Fibroblast of peridontal ligament (primary cell): Measurements from ENCODE around the gene HPDL.
A peak's percentile ranks its signal among the peaks of the same experiment; 100 is the strongest.
"Not testable (repeated sequence)": the region's sequence is repeated elsewhere in the genome, so short reads cannot be mapped to it uniquely, and the experiment has no call there.

ENCODE experiments used
- DNase-seq: peaks from one replicate; pipeline ENCODE4 v3.0.0-alpha.2; 2010; ENCODE audit errors: extremely low read depth

The HPDL gene

DNA sequence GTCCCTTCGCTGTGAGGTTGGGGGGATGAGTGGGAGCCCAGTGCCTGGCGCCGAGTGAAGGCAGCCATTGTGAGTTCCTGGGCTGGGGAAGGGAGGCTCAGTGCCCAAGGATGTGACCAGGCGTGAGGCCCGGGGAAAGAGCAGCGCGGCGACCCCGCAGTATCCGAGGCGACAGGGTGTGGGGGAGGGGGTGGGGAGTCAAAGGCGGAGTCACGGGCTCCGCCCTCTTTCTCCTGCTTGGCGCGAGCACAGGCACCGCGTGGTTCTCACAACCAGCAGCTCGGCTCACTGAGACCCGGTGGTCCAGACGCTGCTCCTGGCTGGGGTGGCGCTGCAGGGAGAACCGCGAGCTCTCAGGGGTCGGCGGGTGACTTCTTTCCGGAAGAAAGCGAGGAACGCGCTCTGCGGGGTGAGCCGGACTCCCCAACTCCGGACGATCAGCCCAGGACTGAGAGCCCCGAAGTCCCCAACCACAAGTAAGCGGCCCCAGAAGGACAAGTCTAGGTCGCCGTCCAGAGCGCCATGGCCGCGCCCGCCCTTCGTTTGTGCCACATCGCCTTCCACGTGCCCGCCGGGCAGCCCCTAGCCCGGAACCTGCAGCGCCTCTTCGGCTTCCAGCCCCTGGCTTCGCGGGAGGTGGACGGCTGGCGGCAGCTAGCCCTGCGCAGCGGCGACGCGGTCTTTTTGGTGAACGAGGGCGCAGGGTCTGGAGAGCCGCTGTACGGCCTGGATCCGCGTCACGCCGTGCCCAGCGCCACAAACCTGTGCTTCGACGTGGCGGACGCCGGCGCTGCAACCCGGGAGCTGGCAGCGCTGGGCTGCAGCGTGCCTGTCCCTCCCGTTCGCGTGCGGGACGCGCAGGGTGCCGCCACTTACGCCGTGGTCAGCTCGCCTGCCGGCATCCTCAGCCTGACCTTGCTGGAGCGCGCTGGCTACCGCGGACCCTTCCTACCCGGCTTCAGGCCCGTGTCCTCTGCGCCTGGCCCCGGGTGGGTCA, at the start of gene HPDL:
Gene HPDL (plus strand): TSS at position 269 of the 997 bp plus-strand sequence. CDS start 254 bp downstream, at position 523.
- DNase-seq: peak; percentile 32

DNA sequence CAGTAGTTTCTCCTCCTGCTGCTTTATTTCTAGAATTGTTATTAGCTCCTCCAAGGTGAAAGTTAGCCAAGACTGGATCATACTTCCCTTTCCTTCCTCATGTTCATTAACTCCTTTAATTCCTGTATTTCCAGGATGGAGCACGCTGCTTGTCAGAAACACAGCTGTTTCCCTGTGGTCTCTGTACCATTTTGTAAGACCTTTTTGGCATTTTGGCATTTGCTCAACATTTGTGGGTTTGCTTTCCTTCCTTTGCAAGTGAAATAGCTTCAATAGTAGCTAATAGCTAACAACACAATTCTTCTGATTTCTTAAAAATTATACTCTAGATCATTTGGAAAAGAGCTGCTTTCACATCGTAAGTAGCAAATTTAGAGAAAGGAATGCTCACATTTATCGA, 44.3 kb upstream of the HPDL start:
- DNase-seq: no peak

- DNase-seq: not testable (repeated sequence)
Observed at GRCh38 chr1:45284858-45285257, 41.8 kb upstream of the HPDL start.

DNA sequence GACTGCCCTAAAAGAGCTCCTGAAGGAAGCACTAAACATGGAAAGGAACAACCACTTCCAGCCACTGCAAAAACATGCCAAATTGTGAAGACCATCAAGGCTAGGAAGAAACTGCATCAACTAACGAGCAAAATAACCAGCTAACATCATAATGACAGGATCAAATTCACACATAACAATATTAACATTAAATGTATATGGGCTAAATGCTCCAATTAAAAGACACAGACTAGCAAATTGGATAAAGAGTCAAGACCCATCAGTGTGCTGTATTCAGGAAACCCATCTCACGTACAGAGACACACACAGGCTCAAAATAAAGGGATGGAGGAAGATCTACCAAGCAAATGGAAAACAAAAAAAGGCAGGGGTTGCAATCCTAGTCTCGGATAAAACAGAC, 40.2 kb upstream of the HPDL start:
- DNase-seq: not testable (repeated sequence)

DNA sequence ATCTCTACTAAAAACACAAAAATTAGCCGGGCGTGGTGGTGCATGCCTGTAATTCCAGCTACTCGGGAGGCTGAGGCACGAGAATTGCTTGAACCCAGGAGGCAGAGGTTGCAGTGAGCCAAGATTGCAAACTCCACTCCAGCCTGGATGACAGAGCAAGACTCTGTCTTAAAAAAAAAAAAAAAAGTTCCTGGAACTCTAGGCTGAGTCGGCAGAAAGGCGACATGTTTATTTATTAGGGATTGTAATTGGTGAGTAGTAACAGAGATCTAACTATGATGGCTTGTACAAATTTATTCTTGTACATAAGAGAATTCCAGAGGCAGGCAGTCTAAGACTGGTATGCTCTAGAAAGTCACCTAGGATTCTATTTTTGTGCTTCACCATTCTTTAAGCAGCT, 35.7 kb upstream of the HPDL start:
- DNase-seq: not testable (repeated sequence)

GRCh38 chr1:45291716-45292115, 35.0 kb upstream of the HPDL start:
- DNase-seq: no peak

DNA sequence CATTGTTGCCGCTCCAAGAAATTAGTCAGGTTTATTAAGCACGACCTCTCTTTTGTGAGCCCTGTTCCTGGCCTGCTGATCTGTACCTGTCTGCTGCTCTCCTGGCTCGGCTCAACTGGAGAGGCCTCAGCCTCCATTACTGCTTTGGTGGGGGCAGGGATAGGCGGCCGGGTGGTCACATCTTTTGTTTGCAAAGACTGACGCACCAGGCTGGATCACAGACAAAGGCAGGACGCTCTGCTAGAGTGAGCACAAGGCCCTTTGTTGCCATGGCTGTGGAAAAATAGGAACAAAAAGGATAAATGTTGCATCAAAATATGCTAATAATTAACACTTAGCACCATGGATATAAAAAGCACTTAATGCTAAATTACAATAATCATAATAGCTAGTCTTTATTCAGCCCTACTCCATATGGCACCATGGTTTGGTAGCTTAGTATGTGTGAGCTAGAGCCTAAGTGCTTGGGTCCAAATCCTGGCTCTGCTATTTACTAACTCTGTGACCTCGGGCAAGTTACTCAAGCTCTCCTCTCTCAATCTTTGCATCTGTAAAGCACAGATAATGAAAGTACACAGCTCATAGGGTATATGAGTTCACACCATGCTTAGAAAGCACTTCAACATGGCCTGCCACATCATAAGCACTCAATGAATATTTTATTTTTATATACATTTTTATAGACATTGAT, 28.9 kb upstream of the HPDL start:
- no peak for DNase-seq

DNA sequence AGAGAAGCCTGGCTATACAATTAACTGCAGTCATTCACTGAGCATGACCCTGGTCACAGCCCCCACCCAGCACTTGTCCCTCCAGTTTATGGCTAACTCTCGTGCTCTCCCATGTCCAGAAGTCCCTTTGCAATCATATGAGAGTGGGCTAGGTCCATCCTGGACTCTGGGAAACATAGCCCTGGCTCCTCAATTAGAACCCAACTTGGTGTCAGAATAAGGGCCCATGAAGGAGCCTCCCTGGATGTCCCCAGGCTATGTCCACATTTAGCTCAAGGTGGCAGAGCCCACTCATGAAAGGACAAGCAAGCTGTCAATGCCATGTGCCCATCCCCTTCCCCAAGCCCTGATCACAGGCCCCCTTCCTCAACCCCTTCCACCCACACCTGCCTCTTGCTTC, 27.4 kb upstream of the HPDL start:
- DNase-seq: no peak

DNA sequence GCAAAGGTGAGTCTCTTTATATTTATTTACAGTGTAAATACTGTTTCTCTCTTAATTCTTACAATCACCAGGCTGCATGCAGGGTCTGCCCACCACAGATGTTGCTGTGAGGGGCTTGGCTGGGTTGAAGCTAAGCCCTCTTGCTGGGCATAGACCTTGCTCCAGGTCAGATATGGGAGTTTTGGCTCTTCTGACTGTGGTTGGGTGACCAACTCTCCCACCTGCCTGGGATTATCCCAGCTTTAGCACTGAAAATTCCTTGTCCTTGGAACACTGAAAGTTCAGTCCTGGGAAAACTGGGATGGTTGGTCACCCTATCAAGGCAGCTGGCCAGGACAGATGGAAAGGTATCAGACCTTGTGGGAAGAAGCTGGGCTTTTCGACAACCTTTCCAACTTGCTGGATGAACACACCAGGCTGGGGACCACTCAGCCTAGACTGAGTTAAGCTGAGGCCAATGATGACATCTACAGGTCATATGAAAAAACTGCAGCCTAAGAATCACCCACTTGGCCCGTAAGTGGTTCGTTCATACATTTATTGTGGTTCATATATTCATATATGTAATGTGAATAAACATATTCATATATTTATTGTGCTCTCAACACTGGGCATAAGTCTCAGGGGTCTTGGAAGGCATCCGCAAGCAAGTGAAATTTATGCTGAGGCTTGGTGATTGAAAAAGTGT, 26.6 kb upstream of the HPDL start:
- peak; percentile 87 for DNase-seq

GRCh38 chr1:45300669-45300997, 26.1 kb upstream of the HPDL start:
- no peak for DNase-seq

DNA sequence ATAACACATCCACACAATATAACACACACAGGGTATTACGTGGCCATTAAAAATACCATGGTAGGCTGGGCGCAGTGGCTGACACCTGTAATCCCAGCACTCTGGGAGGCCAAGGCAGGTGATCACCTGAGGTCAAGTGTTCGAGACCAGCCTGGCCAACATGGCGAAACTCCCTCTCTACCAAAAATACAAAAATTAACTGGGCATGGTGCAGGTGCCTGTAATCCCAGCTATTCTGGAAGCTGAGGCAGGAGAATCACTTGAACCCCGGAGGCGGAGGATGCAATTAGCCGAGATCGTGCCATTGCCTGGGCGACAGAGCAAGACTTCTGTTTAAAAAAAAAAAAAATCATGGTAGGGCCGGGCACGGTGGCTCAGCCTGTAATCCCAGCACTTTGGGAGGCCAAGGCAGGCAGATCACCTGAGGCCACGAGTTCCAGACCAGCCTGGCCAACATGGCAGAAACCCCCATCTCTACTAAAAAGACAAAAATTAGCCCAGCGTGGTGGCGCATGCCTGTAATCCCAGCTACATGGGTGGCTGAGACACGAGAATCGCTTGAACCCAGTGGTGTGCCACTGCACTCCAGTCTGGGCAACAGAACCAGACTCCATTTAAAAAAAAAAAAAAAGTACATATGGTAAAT, 24.1 kb upstream of the HPDL start:
- no peak for DNase-seq

GRCh38 chr1:45303520-45304310, 23.0 kb upstream of the HPDL start:
- DNase-seq: peak; percentile 95

- DNase-seq: no peak
Observed at GRCh38 chr1:45304311-45305081, 22.2 kb upstream of the HPDL start.

DNA sequence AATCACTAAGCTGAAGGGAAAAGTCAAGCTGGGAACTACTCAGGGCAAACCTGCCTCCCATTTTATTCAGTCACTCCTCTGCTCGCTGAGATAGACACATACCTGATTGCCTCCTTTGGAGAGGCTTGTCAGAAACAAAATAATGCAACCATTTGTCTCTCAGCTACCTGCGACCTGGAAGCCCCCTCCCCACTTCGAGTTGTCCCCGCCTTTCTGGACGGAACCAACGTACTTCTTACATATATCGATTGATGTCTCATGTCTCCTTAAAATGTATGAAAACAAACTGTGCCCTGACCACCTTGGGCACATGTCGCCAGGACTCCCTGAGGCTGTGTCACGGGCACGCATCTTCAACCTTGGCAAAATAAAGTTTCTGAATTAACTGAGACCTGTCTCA, 21.5 kb upstream of the HPDL start:
- no peak for DNase-seq

DNA sequence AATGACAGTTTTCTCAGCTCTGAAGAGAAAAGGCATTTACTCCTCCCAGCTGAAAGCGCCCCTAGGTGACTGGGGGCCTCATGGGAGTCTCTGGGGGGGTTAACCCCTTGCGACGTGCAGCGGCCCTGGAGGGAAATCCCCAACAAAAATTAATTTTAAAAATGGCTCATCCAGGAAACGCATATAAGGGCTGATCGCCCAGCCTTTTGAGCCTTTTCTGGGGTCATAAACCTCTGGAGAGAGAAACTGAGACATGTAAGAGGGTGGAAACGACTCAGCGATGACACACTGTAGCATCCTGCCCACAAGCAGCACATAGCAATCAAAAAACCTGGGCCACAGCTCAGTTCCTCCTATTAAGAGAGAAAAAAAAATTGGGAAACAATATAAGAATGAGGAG, 20.4 kb upstream of the HPDL start:
- DNase-seq: peak; percentile 15

DNA sequence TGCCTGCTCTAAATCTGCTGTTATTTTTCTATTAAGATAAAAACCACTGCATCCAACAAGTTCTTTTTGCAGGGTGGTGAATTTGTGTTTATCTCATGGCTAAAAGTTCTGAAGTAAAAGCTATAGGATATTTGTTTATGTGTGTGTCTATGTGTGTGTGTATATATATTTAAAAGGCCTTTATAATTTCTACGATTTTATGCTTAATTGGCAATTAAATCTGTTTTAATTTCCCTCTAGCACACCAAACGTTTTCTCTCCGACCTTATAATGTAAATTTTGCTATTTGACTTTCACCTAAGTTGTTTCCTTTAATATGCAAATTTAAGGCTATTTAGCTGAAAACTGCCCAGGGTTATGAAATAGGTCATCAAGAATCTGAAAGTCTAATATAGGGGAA, 19.8 kb upstream of the HPDL start:
- DNase-seq: no peak

GRCh38 chr1:45314266-45314665, 12.4 kb upstream of the HPDL start:
- no peak for DNase-seq

- no peak for DNase-seq
Observed at GRCh38 chr1:45317166-45317565, 9.5 kb upstream of the HPDL start.

DNA sequence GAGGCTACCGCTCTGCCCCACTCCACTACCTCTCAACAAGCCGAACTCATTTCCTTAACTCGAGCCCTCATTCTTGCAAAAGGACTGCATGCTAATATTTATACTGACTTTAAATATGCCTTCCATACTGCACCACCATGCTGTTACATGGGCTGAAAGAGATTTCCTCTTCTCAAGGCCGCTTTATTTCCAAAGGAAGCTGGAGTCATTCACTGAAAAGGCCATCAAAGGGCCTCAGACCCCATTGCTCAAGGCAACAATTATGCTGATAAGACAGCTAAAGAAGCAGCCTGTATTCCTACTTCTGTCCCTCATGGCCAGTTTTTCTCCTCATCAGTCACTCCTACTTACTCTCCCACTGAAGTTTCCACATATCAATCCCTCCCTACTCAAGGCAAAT, 6.9 kb upstream of the HPDL start:
- DNase-seq: no peak

GRCh38 chr1:45321444-45321843, 5.3 kb upstream of the HPDL start:
- no peak for DNase-seq
